ENCODE measurements around the gene ZDHHC14. TPM values are rescaled to one million over a fixed set of nuclear protein-coding genes. Genes with fewer than 3 reads are reported as not detected.

The ZDHHC14 gene
- polyA plus RNA-seq, 1 donor (not counting 4 experiments of a cell fraction or from before 2014, with no cell fraction given), result 6.4 TPM

- Histone ChIP-seq H3K27ac (ENCODE audit: control insufficient read depth, insufficient read depth, low read length) (no peak overlapping the region), H3K9me3 (ENCODE audit: control insufficient read depth, low read depth, low read length) (peaks cover 2% of the 10 kb centered on the region), H4K20me1 (ENCODE audit: control insufficient read depth, extremely low read depth, insufficient read depth, low read length) (no peaks in the 10 kb centered on the region), H3K36me3 (ENCODE audit: control insufficient read depth in 2 of 2, extremely low read depth in 1 of 2, insufficient read depth in 2 of 2, low read length in 2 of 2) (no peaks in the 10 kb centered on the region), H3K79me2 (ENCODE audit: control insufficient read depth, insufficient read depth, low read length) (no peaks in the 10 kb centered on the region), H2AFZ (ENCODE audit: control insufficient read depth, low read length) (no peak overlapping the region), H3K4me1 (ENCODE audit: control insufficient read depth, extremely low read depth, insufficient read depth, low read length) (no peaks in the 10 kb centered on the region), H3K4me2 (ENCODE audit: control insufficient read depth, extremely low read depth, insufficient read depth, low read depth, low read length) (no peak overlapping the region), H3K27me3 (ENCODE audit: control insufficient read depth, extremely low read depth, insufficient read depth, low read length) (no peaks in the 10 kb centered on the region), H3K9ac (ENCODE audit: control insufficient read depth, extremely low read depth, insufficient read depth, low read length) (no peak overlapping the region), H3K4me3 (ENCODE audit: control insufficient read depth in 2 of 3, extremely low read depth in 1 of 3, insufficient read depth in 2 of 3, low read depth in 1 of 3, low read length in 3 of 3) (no peak overlapping the region), H3K9me1 (ENCODE audit: control insufficient read depth, extremely low read depth, insufficient read depth, low read length) (no peaks in the 10 kb centered on the region)
- dilution Hi-C loops (cut with MboI; ENCODE audit: extremely low pct_ligation_motif_present, low sequenced_read_pairs), result no loop called here
- no peak for DNase-seq (ENCODE audit: low read depth, low spot score)
- TF ChIP-seq CTCF (optimal IDR thresholded peaks at IDR 0.05 in 1 of 3, IDR thresholded peaks at IDR 0.05 in 1 of 3, conservative IDR thresholded peaks at IDR 0.05 in 1 of 3; ENCODE audit: extremely low read depth in 1 of 3, insufficient read depth in 2 of 3, low read length in 3 of 3) (no peak), EZH2 (IDR thresholded peaks at IDR 0.05; ENCODE audit: low read length) (no peak)
- FAIRE-seq, result no peak
These were observed 9.5 kb downstream of the ZDHHC14 start for GRCh38 chr6:157390273-157391060.

- Histone ChIP-seq H3K4me2 (ENCODE audit: control insufficient read depth, extremely low read depth, insufficient read depth, low read depth, low read length) (no peak overlapping the region), H3K36me3 (ENCODE audit: control insufficient read depth in 2 of 2, extremely low read depth in 1 of 2, insufficient read depth in 2 of 2, low read length in 2 of 2) (no peaks in the 10 kb centered on the region), H3K27ac (ENCODE audit: control insufficient read depth, insufficient read depth, low read length) (no peak overlapping the region), H2AFZ (ENCODE audit: control insufficient read depth, low read length) (no peak overlapping the region), H3K9me3 (ENCODE audit: control insufficient read depth, low read depth, low read length) (peaks cover 2% of the 10 kb centered on the region), H3K9me1 (ENCODE audit: control insufficient read depth, extremely low read depth, insufficient read depth, low read length) (no peaks in the 10 kb centered on the region), H3K4me3 (ENCODE audit: control insufficient read depth in 2 of 3, extremely low read depth in 1 of 3, insufficient read depth in 2 of 3, low read depth in 1 of 3, low read length in 3 of 3) (no peak overlapping the region), H3K4me1 (ENCODE audit: control insufficient read depth, extremely low read depth, insufficient read depth, low read length) (no peaks in the 10 kb centered on the region), H3K27me3 (ENCODE audit: control insufficient read depth, extremely low read depth, insufficient read depth, low read length) (no peaks in the 10 kb centered on the region), H3K9ac (ENCODE audit: control insufficient read depth, extremely low read depth, insufficient read depth, low read length) (no peak overlapping the region), H4K20me1 (ENCODE audit: control insufficient read depth, extremely low read depth, insufficient read depth, low read length) (no peaks in the 10 kb centered on the region), H3K79me2 (ENCODE audit: control insufficient read depth, insufficient read depth, low read length) (no peaks in the 10 kb centered on the region)
- FAIRE-seq (no peak), DNase-seq (ENCODE audit: low read depth, low spot score) (no peak)
- TF ChIP-seq EZH2 (IDR thresholded peaks at IDR 0.05; ENCODE audit: low read length) (no peak), CTCF (optimal IDR thresholded peaks at IDR 0.05 in 1 of 3, IDR thresholded peaks at IDR 0.05 in 1 of 3, conservative IDR thresholded peaks at IDR 0.05 in 1 of 3; ENCODE audit: extremely low read depth in 1 of 3, insufficient read depth in 2 of 3, low read length in 3 of 3) (no peak)
- dilution Hi-C loops (cut with MboI; ENCODE audit: extremely low pct_ligation_motif_present, low sequenced_read_pairs), result no loop called here
These were observed 12.1 kb downstream of the ZDHHC14 start for GRCh38 chr6:157392927-157393668.
